GM12872 (cell line): ENCODE measurements around the gene AKT2.

Experiments used
- CTCF ChIP-seq: IDR thresholded peaks from 3 replicates; pipeline ENCODE4 v1.5.1; 2011; ENCODE audit warnings: low read depth, mild to moderate bottlenecking, low read length, moderate library complexity; ENCODE audit not compliant: insufficient read depth

AKT2 gene

DNA sequence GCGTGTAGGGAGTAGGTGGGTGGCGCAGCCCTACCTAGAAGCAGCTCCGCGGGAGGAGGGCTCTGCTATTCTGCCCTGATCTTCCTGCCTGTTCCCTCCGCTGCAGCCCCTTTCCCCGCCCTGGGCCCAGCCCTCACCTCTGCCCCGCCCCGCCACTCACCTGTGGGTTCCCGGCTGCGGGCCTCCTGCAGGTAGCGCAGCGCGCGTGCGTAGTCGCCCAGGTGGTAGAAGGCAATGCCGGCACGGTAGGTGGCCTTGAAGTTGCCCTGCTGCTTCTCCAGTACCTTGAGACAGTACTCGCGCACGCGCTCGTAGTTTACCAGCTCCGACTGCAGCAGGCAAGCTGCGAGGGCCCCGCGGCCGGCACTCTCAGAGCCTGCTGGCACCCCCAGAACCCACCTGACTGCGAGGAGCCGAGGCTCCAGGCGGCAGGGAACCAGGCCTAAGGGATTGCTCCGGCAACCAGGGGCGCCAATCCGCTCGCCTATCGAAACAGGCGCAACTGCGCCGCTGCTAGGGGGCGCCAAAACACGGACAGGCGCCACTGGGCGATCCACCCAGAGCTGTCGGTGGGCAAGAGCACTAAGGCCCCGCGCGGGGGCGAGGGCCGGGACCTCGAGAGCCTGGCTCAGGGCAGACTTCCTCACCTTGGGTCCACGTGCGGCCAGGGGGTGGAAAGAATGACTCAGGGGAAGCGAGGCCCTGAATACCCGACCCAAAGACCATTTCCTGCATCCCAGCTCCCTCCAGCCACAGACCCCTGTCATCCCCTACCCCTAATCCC lies 67.9 kb downstream of the AKT2 start:
- peak; percentile 63 for TF ChIP-seq CTCF

DNA sequence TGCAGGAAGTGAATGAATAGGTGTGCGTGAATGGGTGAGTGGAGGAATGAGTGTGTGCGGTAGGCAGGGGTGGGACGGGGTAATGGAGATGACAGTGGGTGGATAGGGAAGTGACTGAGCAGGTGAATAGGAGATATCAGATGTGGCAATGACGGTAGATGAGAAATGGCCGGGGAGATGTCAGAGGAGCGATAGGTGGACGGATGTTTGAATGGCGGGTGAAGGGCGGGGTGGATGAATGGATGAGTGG lies 68.4 kb downstream of the AKT2 start:
- no peak for TF ChIP-seq CTCF

DNA sequence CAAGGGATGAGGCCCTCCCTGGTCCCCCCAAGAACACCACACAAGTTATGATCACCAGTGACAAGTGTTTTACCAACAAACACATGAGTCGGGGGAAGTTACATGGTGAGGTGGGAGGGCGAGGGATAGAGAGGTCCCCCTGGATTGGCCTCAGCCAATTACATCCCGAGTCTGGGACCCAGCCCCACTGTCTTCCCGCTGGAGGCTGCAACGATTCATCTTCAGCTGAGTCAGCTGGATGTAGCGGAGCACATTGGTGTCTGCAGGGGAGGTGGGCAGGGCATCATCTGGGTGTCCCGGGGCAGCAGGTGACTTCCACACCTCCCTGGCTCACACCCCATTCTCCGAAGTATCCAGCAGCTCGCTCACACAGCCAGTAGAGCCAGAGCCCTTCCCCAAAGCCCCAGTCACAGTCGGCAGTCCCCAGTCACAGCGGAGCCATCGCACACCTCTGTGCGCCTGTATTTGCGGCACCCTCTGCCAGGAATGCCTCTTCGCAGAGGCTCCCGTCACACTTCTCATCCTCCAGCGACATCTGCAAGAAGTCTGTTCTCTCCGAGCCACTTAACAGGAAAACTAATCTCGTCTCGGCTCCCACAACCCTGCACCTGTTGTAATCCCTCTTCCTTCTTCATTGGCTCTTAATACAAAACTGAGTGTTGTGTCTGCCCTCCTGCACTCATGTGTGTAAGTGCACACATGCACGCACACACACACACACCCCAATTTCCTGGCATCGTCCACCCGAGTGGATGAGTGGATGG lies 69.0 kb downstream of the AKT2 start:
- no peak for TF ChIP-seq CTCF

DNA sequence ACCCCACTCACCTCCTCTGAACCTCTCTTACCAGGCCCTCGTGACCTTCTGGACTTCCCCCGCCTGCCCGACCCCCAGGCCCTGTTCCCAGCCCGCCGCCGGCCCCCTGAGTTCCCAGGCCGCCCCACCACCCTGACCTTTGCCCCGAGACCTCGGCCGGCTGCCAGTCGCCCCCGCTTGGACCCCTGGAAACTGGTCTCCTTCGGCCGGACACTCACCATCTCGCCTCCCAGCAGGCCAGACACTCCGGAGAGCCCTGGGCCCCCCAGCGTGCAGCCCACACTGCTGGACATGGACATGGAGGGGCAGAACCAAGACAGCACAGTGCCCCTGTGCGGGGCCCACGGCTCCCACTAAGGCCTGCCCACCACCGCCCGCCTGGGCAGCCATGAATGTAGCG lies 70.2 kb downstream of the AKT2 start:
- no peak for TF ChIP-seq CTCF

DNA sequence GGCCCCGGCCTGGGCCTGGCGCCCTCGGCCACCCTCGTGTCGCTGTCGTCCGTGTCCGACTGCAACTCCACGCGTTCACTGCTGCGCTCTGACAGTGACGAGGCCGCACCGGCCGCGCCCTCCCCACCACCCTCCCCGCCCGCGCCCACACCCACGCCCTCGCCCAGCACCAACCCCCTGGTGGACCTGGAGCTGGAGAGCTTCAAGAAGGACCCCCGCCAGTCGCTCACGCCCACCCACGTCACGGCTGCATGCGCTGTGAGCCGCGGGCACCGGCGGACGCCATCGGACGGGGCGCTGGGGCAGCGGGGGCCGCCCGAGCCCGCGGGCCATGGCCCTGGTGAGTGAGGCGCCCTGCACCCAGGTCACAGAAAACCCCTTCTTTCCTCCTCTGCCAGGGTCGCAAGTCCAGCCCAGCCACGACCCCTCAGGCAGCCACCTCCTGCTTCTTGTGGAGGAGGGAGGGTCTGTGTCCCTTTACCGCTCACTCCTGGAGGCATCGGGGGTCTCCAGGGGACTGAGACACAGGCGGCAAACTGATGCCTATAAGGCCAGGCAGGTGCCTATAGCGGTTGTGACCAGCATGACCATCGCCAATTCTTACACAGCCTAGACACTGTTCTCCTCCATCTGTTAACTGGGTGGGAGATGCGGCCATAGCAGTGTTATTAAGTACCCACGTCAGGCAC lies 71.1 kb downstream of the AKT2 start:
- TF ChIP-seq CTCF, result no peak

GRCh38 chr19:40213251-40213829 lies 71.8 kb downstream of the AKT2 start:
- TF ChIP-seq CTCF, result no peak

GRCh38 chr19:40210889-40211288 lies 74.3 kb downstream of the AKT2 start:
- no peak for TF ChIP-seq CTCF
